ENCODE results near the gene PFDN5. TPM values are rescaled to one million over a fixed set of nuclear protein-coding genes. Genes with fewer than 3 reads are reported as not detected.
"Not testable (repeated sequence)": the region's sequence is repeated elsewhere in the genome, so short reads cannot be mapped to it uniquely, and the experiment has no call there.

Gene PFDN5
- total RNA-seq, 2 experiments from 2014 or later = 264 to 348 TPM

DNA sequence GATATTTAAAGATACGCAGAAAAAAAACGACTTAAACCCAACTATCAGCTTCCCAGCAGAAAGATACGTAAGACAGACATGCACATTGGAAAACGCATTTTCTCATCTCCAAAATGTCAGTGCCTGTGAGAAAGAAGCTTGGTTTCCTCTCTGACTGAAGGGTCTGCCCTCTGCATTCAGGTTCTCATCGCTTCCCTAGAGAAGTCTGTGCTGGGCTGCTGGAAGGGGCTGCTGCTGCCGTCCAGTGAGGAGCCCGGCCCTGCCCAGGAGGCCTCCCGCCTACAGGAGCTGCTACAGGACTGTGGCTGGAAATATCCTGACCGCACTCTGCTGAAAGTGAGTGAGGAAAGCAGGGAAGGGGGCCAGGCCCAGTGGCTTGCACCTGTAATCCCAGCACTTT is 4.7 kb upstream of the PFDN5 start:
- no peak for DNase-seq (ENCODE audit: low spot score)

GRCh38 chr12:53292426-53292825 is 2.9 kb upstream of the PFDN5 start:
- Histone ChIP-seq H3K4me3 (ENCODE audit: low read depth, low read length, poor library complexity, severe bottlenecking) (no peak overlapping the region), H3K9me2 (ENCODE audit: insufficient read depth, low read length) (no peaks in the 10 kb centered on the region), H3K27ac (ENCODE audit: low read depth, low read length, poor library complexity, severe bottlenecking) (no peak overlapping the region), H3K4me2 (ENCODE audit: low read length) (no peak overlapping the region), H3K4me1 (ENCODE audit: insufficient read depth, low read length, poor library complexity, severe bottlenecking) (peaks cover 17% of the 10 kb centered on the region), H3K9me3 (ENCODE audit: low read length) (no peaks in the 10 kb centered on the region), H4K20me1 (ENCODE audit: insufficient read depth, low read length) (no peaks in the 10 kb centered on the region), H2AFZ (ENCODE audit: low read length) (no peak overlapping the region), H3K36me3 (ENCODE audit: insufficient read depth, low read length) (peaks cover 83% of the 10 kb centered on the region), H3K79me2 (ENCODE audit: insufficient read depth, low read depth, low read length) (peaks cover 16% of the 10 kb centered on the region)
- intact Hi-C loops (cut with micrococcal nuclease; ENCODE audit: unreplicated experiment) = no loop called here
- ChIA-PET POLR2A (no interaction called here), CTCF (ENCODE audit: unreplicated experiment) (no interaction called here)
- no peak for TF ChIP-seq EZH2phosphoT487 (IDR thresholded peaks at IDR 0.05; ENCODE audit: borderline replicate concordance, low read depth, low read length)
- TF ChIP-seq, protein P1, sequence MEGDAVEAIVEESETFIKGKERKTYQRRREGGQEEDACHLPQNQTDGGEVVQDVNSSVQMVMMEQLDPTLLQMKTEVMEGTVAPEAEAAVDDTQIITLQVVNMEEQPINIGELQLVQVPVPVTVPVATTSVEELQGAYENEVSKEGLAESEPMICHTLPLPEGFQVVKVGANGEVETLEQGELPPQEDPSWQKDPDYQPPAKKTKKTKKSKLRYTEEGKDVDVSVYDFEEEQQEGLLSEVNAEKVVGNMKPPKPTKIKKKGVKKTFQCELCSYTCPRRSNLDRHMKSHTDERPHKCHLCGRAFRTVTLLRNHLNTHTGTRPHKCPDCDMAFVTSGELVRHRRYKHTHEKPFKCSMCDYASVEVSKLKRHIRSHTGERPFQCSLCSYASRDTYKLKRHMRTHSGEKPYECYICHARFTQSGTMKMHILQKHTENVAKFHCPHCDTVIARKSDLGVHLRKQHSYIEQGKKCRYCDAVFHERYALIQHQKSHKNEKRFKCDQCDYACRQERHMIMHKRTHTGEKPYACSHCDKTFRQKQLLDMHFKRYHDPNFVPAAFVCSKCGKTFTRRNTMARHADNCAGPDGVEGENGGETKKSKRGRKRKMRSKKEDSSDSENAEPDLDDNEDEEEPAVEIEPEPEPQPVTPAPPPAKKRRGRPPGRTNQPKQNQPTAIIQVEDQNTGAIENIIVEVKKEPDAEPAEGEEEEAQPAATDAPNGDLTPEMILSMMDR (conservative IDR thresholded peaks at IDR 0.05; ENCODE audit: low read length) = no peak
- BruUV-seq (replicated peaks) = no TSS peak
- no peak for DNase-seq (ENCODE audit: low spot score)

More for the DNA sequence above, 4.7 kb upstream of the PFDN5 start:
- Histone ChIP-seq H3K4me1 (ENCODE audit: insufficient read depth, low read length, poor library complexity, severe bottlenecking) (peaks cover 6% of the 10 kb centered on the region), H3K9me2 (ENCODE audit: insufficient read depth, low read length) (no peaks in the 10 kb centered on the region), H3K4me3 (ENCODE audit: low read depth, low read length, poor library complexity, severe bottlenecking) (no peak overlapping the region), H3K9me3 (ENCODE audit: low read length) (no peaks in the 10 kb centered on the region), H3K36me3 (ENCODE audit: insufficient read depth, low read length) (peaks cover 85% of the 10 kb centered on the region), H3K79me2 (ENCODE audit: insufficient read depth, low read depth, low read length) (peaks cover 2% of the 10 kb centered on the region), H3K4me2 (ENCODE audit: low read length) (no peak overlapping the region), H3K27ac (ENCODE audit: low read depth, low read length, poor library complexity, severe bottlenecking) (no peak overlapping the region), H4K20me1 (ENCODE audit: insufficient read depth, low read length) (no peaks in the 10 kb centered on the region), H2AFZ (ENCODE audit: low read length) (no peak overlapping the region)
- no peak for TF ChIP-seq EZH2phosphoT487 (IDR thresholded peaks at IDR 0.05; ENCODE audit: borderline replicate concordance, low read depth, low read length)
- TF ChIP-seq, protein P1 (conservative IDR thresholded peaks at IDR 0.05; ENCODE audit: low read length) = no peak
- BruUV-seq (replicated peaks) = no TSS peak
- intact Hi-C loops (cut with micrococcal nuclease; ENCODE audit: unreplicated experiment) = no loop called here
- CTCF ChIA-PET (ENCODE audit: unreplicated experiment) = no interaction called here
- POLR2A ChIA-PET = interaction anchor here (0.7 kb wide), 1 partner anchor 29 kb away, joined by 4 read pairs; no protein-coding TSS in a partner anchor

DNA sequence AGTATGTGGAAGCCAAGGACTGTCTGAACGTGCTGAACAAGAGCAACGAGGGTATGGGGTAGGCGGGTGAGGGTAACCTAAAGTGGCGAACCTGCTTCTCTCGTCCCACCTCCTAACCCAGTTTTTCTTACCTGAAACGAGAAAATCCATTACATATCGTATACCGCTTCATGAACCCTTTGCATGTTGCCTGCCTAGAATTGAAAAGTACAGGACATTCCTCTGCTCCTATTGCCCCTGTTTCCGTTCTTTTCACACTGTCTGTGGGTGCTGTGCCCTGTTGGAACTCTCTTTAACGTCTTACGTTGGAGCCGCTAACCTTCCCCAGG is 513 bp downstream of the PFDN5 start:
- TF ChIP-seq, protein P1 (conservative IDR thresholded peaks at IDR 0.05; ENCODE audit: low read length) = no peak
- TF ChIP-seq EZH2phosphoT487 (IDR thresholded peaks at IDR 0.05; ENCODE audit: borderline replicate concordance, low read depth, low read length) = no peak
- Histone ChIP-seq H2AFZ (ENCODE audit: low read length) (peak overlapping the region; percentile 77), H3K4me1 (ENCODE audit: insufficient read depth, low read length, poor library complexity, severe bottlenecking) (peaks cover 28% of the 10 kb centered on the region), H3K79me2 (ENCODE audit: insufficient read depth, low read depth, low read length) (peaks cover 25% of the 10 kb centered on the region), H3K36me3 (ENCODE audit: insufficient read depth, low read length) (peaks cover 65% of the 10 kb centered on the region), H3K4me3 (ENCODE audit: low read depth, low read length, poor library complexity, severe bottlenecking) (peak overlapping the region; percentile 92), H4K20me1 (ENCODE audit: insufficient read depth, low read length) (no peaks in the 10 kb centered on the region), H3K9me3 (ENCODE audit: low read length) (no peaks in the 10 kb centered on the region), H3K27ac (ENCODE audit: low read depth, low read length, poor library complexity, severe bottlenecking) (peak overlapping the region; percentile 38), H3K4me2 (ENCODE audit: low read length) (peak overlapping the region; percentile 90), H3K9me2 (ENCODE audit: insufficient read depth, low read length) (no peaks in the 10 kb centered on the region)
- BruUV-seq (replicated peaks) = TSS peak; percentile 72
- intact Hi-C loops (cut with micrococcal nuclease; ENCODE audit: unreplicated experiment) = loop anchor here (1.0 to 2.0 kb wide), 3 partner anchors 25 to 43 kb away; partner anchors contain the start of genes AAAS and ESPL1
- ChIA-PET POLR2A (interaction anchor here (0.7 to 2.4 kb wide), 11 partner anchors 16 to 217 kb away, joined by 3 to 17 read pairs (median 4); partner anchors contain the start of genes AAAS, CSAD, ESPL1 and SPRYD3), CTCF (ENCODE audit: unreplicated experiment) (interaction anchor here (0.6 to 1.7 kb wide), 4 partner anchors 18 to 137 kb away, joined by 3 to 5 read pairs (median 4); partner anchors contain the start of gene AAAS)
- DNase-seq (ENCODE audit: low spot score) = no peak

- peaks cover 28% of the 10 kb centered on the region for H3K4me1 ChIP-seq (ENCODE audit: insufficient read depth, low read length, poor library complexity, severe bottlenecking)
- H3K36me3 ChIP-seq (ENCODE audit: insufficient read depth, low read length) = peaks cover 61% of the 10 kb centered on the region
- H4K20me1 ChIP-seq (ENCODE audit: insufficient read depth, low read length); H3K27ac ChIP-seq (ENCODE audit: low read depth, low read length, poor library complexity, severe bottlenecking); H3K9me3 ChIP-seq (ENCODE audit: low read length); H3K9me2 ChIP-seq (ENCODE audit: insufficient read depth, low read length); BruUV-seq (replicated peaks); H2AFZ ChIP-seq (ENCODE audit: low read length); intact Hi-C loops (cut with micrococcal nuclease; ENCODE audit: unreplicated experiment); H3K4me3 ChIP-seq (ENCODE audit: low read depth, low read length, poor library complexity, severe bottlenecking); DNase-seq (ENCODE audit: low spot score): not testable (repeated sequence)
- ChIA-PET CTCF (ENCODE audit: unreplicated experiment) (interaction anchor here (0.6 kb wide), 1 partner anchor 83 kb away, joined by 4 read pairs; no protein-coding TSS in a partner anchor), POLR2A (interaction anchor here (0.6 to 2.4 kb wide), 6 partner anchors 13 to 89 kb away, joined by 3 to 17 read pairs (median 3); partner anchors contain the start of gene AAAS)
- H3K4me2 ChIP-seq (ENCODE audit: low read length) = peak overlapping the region; percentile 90; the same call in 1 of the 2 replicates
- peaks cover 25% of the 10 kb centered on the region for H3K79me2 ChIP-seq (ENCODE audit: insufficient read depth, low read depth, low read length)
These were observed 1.8 kb downstream of the PFDN5 start for GRCh38 chr12:53297106-53297505.
